Measurements from ENCODE around the gene HPS4.

HPS4 gene

DNA sequence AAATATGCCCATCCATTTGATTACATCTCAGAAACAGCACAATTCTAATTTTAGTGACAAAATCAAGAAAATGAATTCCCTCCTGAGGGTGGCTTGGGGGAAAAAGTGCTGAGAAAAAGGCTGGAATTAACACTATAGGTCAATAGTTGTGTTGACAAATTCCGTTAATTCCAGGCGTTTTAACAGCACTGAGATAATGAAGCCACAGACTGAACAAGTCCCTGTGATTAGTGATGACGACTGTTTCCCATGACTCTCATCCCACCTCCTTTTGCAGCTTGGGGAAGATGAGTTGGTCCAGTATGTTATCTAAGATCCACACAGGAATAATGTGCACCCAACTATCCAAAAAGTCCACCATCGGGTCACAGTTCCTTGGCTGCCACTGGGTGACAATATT, 12.9 kb upstream of the HPS4 start:
- DNase-seq: no peak

- DNase-seq: no peak
Observed at GRCh38 chr22:26494506-26494905, 10.9 kb upstream of the HPS4 start.

GRCh38 chr22:26492220-26492619, 8.6 kb upstream of the HPS4 start:
- DNase-seq: no peak

DNA sequence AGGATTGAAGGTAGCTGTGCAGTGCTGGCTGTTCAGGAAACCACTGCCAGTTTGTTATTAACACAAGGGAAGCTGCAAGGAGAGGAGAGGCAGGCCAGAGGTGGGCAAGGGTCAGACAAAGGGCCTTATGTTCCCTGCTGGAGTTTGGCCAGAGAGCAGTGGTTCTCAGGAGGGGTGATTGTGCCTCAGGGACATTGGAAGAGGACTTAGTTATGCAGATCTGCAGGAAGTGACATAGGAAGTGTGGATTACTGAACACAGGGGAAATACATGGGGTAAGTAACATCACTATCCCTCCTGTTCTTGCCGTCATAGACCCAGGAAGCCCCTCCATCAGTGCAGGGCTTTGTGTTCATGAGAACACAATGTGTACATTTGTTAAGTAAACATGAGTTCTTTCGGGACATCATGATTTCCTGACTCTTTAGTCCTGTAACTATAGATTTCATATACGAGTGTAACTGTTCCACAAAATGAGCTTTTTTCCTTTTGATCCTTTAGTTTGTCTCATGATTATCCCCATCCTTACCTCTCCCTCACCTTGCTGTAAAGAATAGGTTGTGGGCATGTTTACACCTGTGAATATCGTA, 6.0 kb upstream of the HPS4 start:
- no peak for DNase-seq

- DNase-seq: no peak
Observed at GRCh38 chr22:26487996-26488395, 4.4 kb upstream of the HPS4 start.

DNA sequence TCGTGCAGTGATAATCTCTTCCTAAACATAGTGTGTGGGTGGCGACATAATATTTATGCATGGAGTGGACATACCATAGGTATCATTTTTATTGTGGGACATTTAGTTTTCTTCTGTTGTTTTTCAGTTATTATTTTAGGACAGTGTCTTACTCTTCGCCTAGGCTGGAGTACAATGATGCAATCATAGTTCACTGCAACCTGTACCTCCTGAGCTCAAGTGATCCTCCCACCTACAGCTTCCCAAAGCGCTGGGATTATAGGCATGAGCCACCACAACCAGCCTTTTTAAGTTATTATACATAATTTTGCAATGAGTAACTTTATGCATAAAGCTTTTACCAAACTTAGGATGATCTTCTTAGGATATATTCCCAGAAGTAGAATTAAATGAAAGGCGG, 2.8 kb upstream of the HPS4 start:
- no peak for DNase-seq

GRCh38 chr22:26485806-26486390, 2.3 kb upstream of the HPS4 start:
- no peak for DNase-seq

DNA sequence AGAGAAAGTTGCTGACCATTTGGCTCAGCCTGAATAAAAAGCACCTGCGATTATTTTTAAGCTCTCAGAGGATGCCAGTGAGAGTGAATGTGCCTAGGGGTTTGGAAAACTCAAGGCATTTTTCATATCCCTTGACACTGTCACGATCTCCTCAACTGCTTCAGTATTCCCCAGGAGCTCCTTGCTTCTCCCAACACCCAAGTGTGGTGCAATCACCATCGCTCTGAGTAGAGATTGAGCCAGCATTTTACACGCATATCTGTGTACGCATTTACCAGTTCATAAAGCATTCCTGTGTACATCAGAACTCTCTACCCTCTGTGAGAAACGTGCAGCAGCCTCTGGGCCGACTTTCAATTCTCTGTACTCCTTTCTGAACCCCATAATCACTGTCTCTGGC, 1.4 kb upstream of the HPS4 start:
- no peak for DNase-seq

DNA sequence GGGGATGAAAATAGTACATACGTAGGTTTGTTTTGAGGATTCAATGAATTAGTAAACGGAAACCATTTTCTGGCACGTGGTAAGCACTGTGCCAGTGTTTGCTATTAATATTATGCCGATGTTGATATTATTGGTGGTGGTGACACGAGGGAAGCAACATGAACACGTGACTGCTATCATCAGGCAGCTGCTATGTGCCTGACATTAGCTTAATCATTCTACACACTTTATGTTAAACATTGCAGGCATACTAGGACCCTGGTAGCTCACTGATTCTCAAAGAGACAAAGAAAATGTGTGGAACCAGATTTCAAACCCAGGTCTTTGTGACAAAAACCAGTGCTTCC, 750 bp upstream of the HPS4 start:
- peak in 2 of 5 donors; percentile 4 to 17 for DNase-seq

DNA sequence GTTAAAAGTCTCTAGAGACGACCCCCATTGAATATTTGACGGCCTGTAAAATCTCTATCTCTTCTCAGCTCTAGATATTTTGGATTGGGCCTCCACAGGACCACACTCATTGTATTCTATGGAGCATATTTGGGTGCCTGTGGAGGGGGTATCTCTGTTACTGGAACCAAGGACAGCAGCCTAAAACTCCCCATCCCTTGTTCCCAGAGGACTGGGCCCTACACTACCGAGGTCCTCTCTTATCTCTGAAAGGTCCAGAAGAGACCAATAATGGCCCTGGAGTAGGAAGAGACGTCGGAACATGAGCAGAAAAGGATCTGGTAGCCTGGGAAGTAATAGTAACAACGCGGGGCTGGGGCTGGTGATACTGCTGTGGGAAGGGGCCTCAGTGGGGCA, 542 bp downstream of the HPS4 start:
- DNase-seq: no peak

GRCh38 chr22:26482161-26482560, 1.4 kb downstream of the HPS4 start:
- DNase-seq: peak in 1 of 5 donors; percentile 44

DNA sequence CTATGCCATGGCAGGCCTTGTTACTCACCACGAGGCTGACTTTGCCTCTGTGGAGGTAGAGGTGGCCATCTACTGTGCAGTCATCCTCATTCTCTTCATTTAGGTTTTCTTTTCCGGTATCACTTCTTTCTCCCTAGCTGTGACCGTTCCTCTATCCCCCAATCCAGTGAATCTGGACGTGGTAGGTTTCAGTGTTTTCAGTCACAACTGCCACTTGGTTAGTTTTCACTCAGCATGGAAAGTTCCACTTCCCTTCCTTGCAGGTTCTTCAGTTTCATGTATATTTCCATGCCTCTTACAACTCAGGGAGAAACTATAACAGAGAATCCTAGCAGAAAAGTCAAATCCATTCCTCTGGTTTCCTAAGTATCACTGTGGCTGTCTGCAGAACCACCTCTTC, 1.9 kb downstream of the HPS4 start:
- DNase-seq: peak in 1 of 5 donors; percentile 41

DNA sequence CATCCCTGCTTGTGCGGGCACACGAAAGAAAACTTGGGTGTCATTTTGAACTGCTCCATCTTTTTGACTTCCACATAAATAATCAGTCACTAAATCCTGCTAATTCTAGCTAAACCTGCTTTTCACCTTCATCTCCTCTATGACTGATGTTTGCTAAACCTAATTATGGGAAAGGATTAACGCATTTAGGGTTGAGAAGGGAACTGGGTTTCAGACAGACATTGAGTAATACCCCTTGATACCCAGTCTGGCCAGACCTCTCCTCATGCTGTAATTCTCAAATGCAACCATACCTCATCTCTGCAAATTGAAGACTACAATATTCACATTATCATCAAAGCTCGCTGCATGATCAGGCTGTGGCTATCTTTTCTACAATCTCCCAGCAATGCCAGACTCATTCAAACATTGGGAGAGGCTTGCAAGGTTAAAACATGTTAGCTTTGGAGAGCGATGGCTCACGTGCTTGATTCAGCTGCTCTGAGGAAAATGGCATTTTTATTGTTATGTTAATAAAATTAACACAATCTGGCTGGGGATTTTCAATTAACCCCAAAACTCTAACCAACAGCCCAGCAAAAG, 2.4 kb downstream of the HPS4 start:
- no peak for DNase-seq

GRCh38 chr22:26480611-26480932, 3.0 kb downstream of the HPS4 start:
- no peak for DNase-seq

- DNase-seq: no peak
Observed at GRCh38 chr22:26479792-26480610, 3.6 kb downstream of the HPS4 start.

GRCh38 chr22:26479043-26479791, 4.4 kb downstream of the HPS4 start:
- DNase-seq: no peak

DNA sequence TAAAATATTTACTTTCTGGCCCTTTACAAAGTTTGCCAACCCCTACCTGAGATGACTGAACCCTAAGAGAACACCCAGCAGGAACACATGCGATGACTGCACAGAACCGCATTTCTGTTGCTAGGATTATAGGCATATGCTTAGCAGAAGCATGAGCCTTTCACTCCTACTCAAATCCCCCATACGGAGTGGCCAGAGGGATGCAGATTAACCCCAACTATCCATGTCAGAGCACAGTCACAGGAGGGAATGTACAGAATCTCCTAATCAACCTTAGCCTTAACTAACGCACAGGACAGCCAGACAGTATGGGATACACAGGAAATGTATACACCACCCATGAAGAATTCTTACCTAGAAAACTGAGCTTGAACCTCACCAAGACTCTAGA, 6.2 kb downstream of the HPS4 start:
- no peak for DNase-seq

- peak in 1 of 5 donors; percentile 56 for DNase-seq
Observed at GRCh38 chr22:26476705-26477340, 6.8 kb downstream of the HPS4 start.

DNA sequence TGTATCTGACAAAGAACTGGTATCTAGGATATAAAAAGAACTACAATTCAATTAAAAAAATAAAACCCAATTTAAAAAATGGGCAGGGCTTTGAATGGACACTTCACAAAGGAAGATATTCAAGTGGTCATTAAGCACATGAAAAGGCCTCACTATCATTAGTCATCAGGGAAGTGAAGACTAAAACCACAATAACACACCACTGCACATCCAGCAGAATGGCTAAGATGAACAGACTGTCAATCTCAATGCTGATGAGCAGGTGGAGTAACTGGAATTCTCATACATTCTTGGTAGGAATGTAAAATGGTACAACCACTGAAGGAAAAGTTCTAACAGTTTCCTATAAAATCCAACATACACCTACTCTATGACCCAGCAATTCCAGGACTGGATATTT, 8.9 kb downstream of the HPS4 start:
- no peak for DNase-seq

DNA sequence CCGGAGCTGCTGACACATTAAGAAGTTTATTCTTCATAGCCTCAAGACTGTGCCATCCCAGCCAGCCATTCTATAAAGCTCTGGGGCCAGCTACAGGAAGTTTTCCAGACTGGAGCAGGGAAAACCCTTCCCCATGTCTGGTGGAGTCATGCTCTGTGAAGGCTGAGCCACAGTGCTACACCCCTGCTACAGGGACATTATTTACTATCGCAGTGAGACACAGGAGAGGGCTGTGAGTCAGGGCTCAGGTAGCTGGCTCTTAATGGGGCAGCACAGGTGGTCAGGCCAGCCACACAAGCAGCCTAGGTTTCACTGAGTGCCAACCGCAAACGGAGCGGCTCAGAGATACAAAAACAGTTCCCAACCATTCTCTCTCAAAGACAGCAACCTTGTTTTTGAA, 12.1 kb downstream of the HPS4 start:
- DNase-seq: no peak

- no peak for DNase-seq
Observed at GRCh38 chr22:26470807-26471206, 12.8 kb downstream of the HPS4 start.

GRCh38 chr22:26466196-26466595, 17.4 kb downstream of the HPS4 start:
- no peak for DNase-seq

- no peak for DNase-seq
Observed at GRCh38 chr22:26464312-26464711, 19.3 kb downstream of the HPS4 start.
